NCI-H774 (cell line): ENCODE data around the gene CFL2.

Experiments used
- DNase-seq: peaks from one replicate; lab custom pipeline; 2025; lab: John Stamatoyannopoulos, UW

CFL2 gene

DNA sequence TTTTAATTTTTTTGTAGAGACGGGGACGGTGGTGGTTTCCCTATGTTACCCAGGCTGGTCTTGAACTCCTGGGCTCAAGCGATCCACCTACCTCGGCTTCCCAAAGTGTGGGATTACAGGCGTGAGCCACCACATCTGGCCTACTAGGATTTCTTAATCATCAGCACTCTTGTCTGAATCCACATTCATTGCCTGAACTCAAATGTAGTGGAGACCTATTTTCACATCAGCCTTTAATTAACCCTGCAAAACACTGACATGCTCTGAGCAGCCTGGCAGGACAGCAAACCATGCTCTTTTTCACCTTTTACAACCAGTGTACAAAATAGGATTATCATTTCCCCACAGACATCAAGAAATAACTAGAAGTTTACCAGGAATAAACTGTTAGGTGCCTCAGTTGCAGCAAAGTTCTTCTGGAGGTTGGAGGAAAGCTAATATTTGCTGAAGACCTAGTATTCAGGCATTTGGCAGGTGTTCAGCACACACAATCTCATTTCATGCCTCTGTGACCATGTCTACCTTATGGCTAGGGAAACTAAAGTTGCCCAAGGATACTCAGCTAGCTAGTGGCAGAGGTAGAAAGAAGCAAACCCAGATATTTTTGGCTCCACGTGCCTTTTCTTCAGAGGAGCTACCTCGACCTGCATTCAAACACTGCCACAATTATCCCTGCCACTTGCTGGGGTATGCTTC is 37.7 kb downstream of the CFL2 start:
- peak; percentile 60 for DNase-seq

DNA sequence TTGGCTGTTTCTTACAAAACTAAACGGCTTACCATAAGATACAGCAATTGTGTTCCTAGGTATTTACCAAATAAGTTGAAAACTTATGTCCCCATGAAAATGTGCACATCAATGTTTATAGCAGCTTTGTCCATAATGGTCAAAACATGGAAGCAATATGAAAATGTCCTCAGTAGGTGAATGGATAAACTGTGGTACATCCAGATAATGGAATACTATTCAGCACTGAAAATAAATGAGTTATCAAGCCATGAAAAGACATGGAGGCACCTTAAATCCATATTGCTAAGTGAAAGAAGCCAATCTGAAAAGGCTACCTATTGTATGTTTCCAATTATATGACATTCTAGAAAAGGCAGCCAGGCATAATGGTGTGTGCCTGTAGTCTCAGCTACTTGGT is 40.7 kb downstream of the CFL2 start:
- DNase-seq = no peak

DNA sequence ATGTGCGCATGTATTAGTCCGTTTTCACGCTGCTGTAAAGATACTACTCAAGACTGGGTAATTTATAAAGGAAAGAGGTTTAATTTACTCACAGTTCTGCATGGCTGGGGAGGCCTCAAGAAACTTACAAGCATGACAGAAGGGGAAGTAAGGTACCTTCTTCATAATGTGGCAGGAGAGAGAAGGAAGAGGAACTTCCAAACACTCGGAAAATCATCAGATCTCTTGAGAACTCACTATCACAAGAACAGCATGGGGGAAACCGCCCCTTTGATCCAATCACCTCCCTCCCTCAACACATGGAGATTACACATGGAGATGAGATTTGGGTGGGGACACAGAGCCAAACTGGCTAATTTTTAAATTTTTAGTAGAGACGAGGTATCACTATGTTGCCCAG is 42.7 kb downstream of the CFL2 start:
- no peak for DNase-seq

DNA sequence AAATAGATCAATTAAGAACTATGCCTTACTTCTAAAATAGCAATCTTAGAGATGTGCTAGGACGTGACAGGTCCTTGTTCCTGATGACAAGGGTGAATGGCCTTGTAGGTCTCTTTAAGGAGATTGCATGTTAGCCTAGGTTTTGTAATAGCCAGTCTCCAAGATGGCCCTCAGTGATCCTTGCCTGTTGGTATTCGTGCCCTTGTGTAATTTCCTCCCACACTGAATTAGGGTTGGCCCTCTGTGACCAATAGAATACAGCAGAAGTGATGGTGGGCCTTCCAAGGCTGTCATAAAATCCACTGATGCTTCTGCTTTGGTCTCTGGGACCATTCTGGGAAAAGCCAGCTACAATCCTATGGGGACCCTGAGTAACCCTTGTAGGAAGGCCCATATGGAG is 46.3 kb downstream of the CFL2 start:
- no peak for DNase-seq

DNA sequence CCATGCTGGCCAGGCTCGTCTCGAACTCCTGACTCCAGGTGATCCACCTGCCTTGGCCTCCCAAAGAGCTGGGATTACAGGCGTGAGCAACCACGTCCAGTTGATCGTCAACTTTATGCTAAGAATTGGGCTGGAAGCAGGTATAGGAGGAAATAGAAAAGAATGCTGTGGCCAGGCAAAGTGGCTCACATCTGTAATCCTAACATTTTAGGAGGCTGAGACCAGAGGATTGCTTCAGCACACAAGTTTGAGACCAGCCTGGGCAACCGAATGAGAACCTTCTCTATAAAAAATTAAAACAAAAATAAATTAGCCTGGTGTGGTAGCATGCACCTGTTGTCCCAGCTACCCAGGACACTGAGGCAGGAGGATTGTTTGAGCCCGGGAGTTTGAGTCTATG is 47.4 kb downstream of the CFL2 start:
- DNase-seq = no peak

- no peak for DNase-seq
Measured at GRCh38 chr14:34665785-34666435, 48.5 kb downstream of the CFL2 start.

DNA sequence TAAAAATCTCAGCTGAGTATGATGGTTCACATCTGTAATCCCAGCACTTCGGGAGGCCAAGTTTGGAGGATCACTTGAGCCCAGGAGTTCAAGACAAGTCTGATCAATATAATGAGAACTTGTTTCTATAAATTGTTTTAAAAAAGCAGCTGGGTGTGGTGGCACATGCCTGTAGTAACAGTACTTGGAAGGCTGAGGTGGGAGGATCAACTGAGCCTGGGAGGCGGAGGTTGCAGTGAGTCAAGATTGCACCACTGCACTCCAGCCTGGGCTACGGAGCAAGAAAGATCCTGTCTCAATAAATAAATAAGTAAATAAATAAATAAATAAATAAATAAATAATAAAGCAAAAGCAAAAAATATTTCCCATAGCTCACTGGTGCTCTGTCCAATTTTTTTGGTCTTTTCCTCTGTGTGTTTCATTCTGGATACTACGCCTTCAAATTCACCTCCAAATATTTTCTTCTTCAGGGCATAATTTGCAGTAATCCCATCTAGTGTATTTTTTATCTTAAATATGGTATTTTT is 51.8 kb downstream of the CFL2 start:
- DNase-seq = no peak

DNA sequence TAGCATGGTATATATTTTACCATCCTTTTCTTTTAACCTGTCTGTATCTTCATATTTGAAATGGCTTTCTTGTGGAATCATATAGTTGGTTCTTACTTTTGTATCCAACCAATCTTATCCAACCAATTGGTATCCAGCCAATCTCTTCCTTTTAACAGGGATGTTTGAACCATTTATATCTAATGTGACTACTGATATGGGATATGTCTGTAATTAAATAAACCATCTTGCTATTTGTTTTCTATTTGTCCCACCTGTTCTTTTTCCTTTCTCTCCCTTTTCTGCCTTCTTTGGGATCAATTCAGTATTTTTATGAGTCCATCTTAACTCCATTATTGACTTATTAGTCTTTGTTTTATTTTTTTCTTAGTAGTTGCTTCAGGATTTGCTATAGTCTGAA is 53.6 kb downstream of the CFL2 start:
- DNase-seq = no peak
